Stimulated activated CD4-positive, alpha-beta T cell treated with anti-CD3 and anti-CD28 coated beads, Interleukin-12 subunit alpha, Interleukin-12 subunit beta, amount 100 ng/mL, for 24 hours (primary cell): ENCODE measurements around the gene SLC6A17.

Experiments
- DNase-seq, 2 experiments: peaks; one replicate each; pipeline ENCODE4 v3.0.0-alpha.2; 2020; ENCODE audit warnings: low read depth in 2 of 2

Gene SLC6A17

GRCh38 chr1:110223127-110223526 lies 72.8 kb downstream of the SLC6A17 start:
- DNase-seq, result no peak

GRCh38 chr1:110223581-110223980 lies 73.3 kb downstream of the SLC6A17 start:
- no peak for DNase-seq

GRCh38 chr1:110224240-110224995 lies 74.1 kb downstream of the SLC6A17 start:
- DNase-seq, result no peak

- no peak for DNase-seq
Observed at GRCh38 chr1:110225212-110225611, 74.9 kb downstream of the SLC6A17 start.

GRCh38 chr1:110225756-110226404 lies 75.6 kb downstream of the SLC6A17 start:
- DNase-seq, result no peak

GRCh38 chr1:110227774-110228173 lies 77.5 kb downstream of the SLC6A17 start:
- no peak for DNase-seq

- DNase-seq, result no peak
Observed at GRCh38 chr1:110228381-110228780, 78.1 kb downstream of the SLC6A17 start.

GRCh38 chr1:110228869-110229268 lies 78.6 kb downstream of the SLC6A17 start:
- DNase-seq, result no peak

- DNase-seq, result no peak
Observed at GRCh38 chr1:110229348-110230001, 79.2 kb downstream of the SLC6A17 start.

- no peak for DNase-seq
Observed at GRCh38 chr1:110230381-110231199, 80.3 kb downstream of the SLC6A17 start.

GRCh38 chr1:110233861-110234260 lies 83.6 kb downstream of the SLC6A17 start:
- DNase-seq, result no peak

- DNase-seq, result no peak
Observed at GRCh38 chr1:110234691-110235090, 84.4 kb downstream of the SLC6A17 start.

GRCh38 chr1:110235181-110235833 lies 85.0 kb downstream of the SLC6A17 start:
- no peak for DNase-seq

- peak in 1 of 2 experiments; percentile 36 for DNase-seq
Observed at GRCh38 chr1:110235834-110236682, 85.8 kb downstream of the SLC6A17 start.

- DNase-seq, result no peak
Observed at GRCh38 chr1:110237386-110238152, 87.3 kb downstream of the SLC6A17 start.

GRCh38 chr1:110239441-110240430 lies 89.4 kb downstream of the SLC6A17 start:
- DNase-seq, result no peak

GRCh38 chr1:110240476-110241210 lies 90.3 kb downstream of the SLC6A17 start:
- no peak for DNase-seq

GRCh38 chr1:110241516-110241915 lies 91.2 kb downstream of the SLC6A17 start:
- no peak for DNase-seq
